Neural progenitor cell (in vitro differentiated cells): ENCODE data around the gene DCUN1D3. TPM values are rescaled to one million over a fixed set of nuclear protein-coding genes. Genes with fewer than 3 reads are reported as not detected.

Experiments used
- DNase-seq: peaks from one replicate; pipeline ENCODE4 v3.0.0-alpha.2; 2016; ENCODE audit warnings: low spot score
- H2AFZ ChIP-seq: fragments of 200-600 bp; sonication (generic); replicated peaks from 2 replicates; pipeline ENCODE4 v1.6.1; 2016; ENCODE audit warnings: antibody characterized with exemption
- H3F3A ChIP-seq: fragments of 200-600 bp; sonication (generic); 2 replicates; pipeline ENCODE4 v1.6.1; 2016; ENCODE audit warnings: antibody characterized with exemption, low read depth
- H3K27ac ChIP-seq: fragments of 200-600 bp; sonication (generic); 2 replicates; pipeline ENCODE4 v1.5.1; 2016; ENCODE audit warnings: mild to moderate bottlenecking
- H3K27me3 ChIP-seq: fragments of 200-600 bp; sonication (generic); 2 replicates; pipeline ENCODE4 v1.6.1; 2016; ENCODE audit warnings: mild to moderate bottlenecking, moderate library complexity
- H3K36me3 ChIP-seq: fragments of 200-600 bp; sonication (generic); 2 replicates; pipeline ENCODE4 v1.5.1; 2016
- H3K4me1 ChIP-seq: fragments of 200-600 bp; sonication (generic); 2 replicates; pipeline ENCODE4 v1.6.1; 2016; ENCODE audit warnings: mixed run types
- H3K4me2 ChIP-seq: fragments of 200-600 bp; sonication (generic); 2 replicates; pipeline ENCODE4 v1.6.1; 2016
- H3K4me3 ChIP-seq: fragments of 200-600 bp; sonication (generic); 2 replicates; pipeline ENCODE4 v1.5.1; 2016
- H3K79me2 ChIP-seq: fragments of 200-600 bp; sonication (generic); 2 replicates; pipeline ENCODE4 v1.6.1; 2016; ENCODE audit warnings: low read depth
- H3K9ac ChIP-seq: fragments of 200-600 bp; sonication (generic); 2 replicates; pipeline ENCODE4 v1.6.1; 2016
- H3K9me3 ChIP-seq: fragments of 200-600 bp; sonication (generic); 2 replicates; pipeline ENCODE4 v1.5.1; 2016; ENCODE audit warnings: low read depth
- H4K20me1 ChIP-seq: fragments of 200-600 bp; sonication (generic); 2 replicates; pipeline ENCODE4 v1.6.1; 2016; ENCODE audit warnings: low read depth
- H3K27ac Mint-ChIP-seq: 3 replicates; pipeline ENCODE4 v1.8.0; 2021; ENCODE audit warnings: mixed read lengths
- H3K27me3 Mint-ChIP-seq: 2 replicates; pipeline ENCODE4 v1.8.0; 2022; ENCODE audit warnings: low read depth, mild to moderate bottlenecking, inconsistent platforms, moderate library complexity, mixed read lengths; ENCODE audit not compliant: insufficient read depth
- H3K36me3 Mint-ChIP-seq: 3 replicates; pipeline ENCODE4 v1.8.0; 2021; ENCODE audit warnings: mixed read lengths
- H3K4me1 Mint-ChIP-seq: 3 replicates; pipeline ENCODE4 v1.8.0; 2021; ENCODE audit warnings: mixed read lengths
- H3K4me3 Mint-ChIP-seq: 3 replicates; pipeline ENCODE4 v1.8.0; 2021; ENCODE audit warnings: mild to moderate bottlenecking, moderate library complexity, mixed read lengths
- H3K9me3 Mint-ChIP-seq: 3 replicates; pipeline ENCODE4 v1.8.0; 2020; ENCODE audit warnings: mixed read lengths
- EZH2 ChIP-seq: fragments of 200-600 bp; sonication (generic); IDR thresholded peaks from 2 replicates; pipeline ENCODE4 v1.6.1; 2017; ENCODE audit warnings: antibody characterized with exemption, mild to moderate bottlenecking, moderate library complexity
- EZH2phosphoT487 ChIP-seq: fragments of 200-600 bp; sonication (generic); IDR thresholded peaks from 2 replicates; pipeline ENCODE4 v1.6.1; 2017; ENCODE audit warnings: antibody characterized with exemption
- total RNA-seq: library from RNA; depleted of rRNA; stranded (reverse); fragments of >200 nt; gene quantifications from 2 replicates; pipeline ENCODE4 v1.2.3, GENCODE V29; 2015; ENCODE audit warnings: low replicate concordance
- TF ChIP-seq, protein P1 (sequence below): fragments of 200-600 bp; sonication (generic); IDR thresholded peaks from 2 replicates; pipeline ENCODE4 v1.5.1; 2017; ENCODE audit warnings: antibody characterized with exemption, mild to moderate bottlenecking

DCUN1D3 gene
- total RNA-seq, 1 donor from 2014 or later = 18.2 TPM

DNA sequence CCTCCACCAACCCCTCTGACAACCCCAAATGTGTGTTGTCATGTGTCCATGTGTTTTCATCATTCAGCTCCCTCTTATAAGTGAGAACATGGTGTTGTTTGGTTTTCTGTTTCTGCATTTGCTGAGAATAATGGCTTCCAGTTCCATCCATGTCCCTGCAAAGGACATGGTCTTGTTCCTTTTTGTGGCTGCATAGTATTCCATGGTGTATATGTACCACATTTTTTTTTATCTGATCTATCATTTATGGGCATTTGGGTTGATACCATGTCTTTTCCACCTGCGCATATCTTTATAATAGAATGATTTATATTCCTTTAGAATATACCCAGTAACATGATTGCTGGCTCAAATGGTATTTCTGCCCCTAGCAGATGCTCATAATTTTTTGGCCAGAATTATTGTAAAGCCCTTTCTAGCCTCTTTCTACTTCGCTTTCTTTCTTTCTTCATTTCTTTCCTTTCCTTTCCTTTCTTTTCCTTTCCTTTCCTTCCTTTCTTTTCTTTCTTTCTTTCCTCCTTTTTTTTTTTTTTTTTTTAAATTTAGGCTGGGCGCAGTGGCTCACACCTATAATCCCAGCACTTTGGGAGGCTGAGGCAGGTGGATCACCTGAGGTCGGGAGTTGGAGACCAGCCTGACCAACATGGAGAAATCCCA is 81.1 kb downstream of the DCUN1D3 start:
- Histone ChIP-seq H3F3A (no peaks in the 10 kb centered on the region), H3K79me2 (no peaks in the 10 kb centered on the region), H3K4me3 (no peak overlapping the region), H3K36me3 (peaks cover 3% of the 10 kb centered on the region), H3K27me3 (no peaks in the 10 kb centered on the region), H4K20me1 (no peaks in the 10 kb centered on the region), H3K9ac (no peak overlapping the region), H3K4me1 (no peaks in the 10 kb centered on the region), H3K4me2 (no peak overlapping the region), H2AFZ (no peak overlapping the region), H3K27ac (no peak overlapping the region), H3K9me3 (no peaks in the 10 kb centered on the region)
- Mint-ChIP-seq H3K27me3 (no peaks in the 10 kb centered on the region), H3K36me3 (peaks cover 16% of the 10 kb centered on the region), H3K4me3 (no peak overlapping the region), H3K27ac (no peak overlapping the region), H3K4me1 (no peaks in the 10 kb centered on the region), H3K9me3 (no peaks in the 10 kb centered on the region)
- TF ChIP-seq EZH2 (no peak), EZH2phosphoT487 (no peak)
- TF ChIP-seq, protein P1, sequence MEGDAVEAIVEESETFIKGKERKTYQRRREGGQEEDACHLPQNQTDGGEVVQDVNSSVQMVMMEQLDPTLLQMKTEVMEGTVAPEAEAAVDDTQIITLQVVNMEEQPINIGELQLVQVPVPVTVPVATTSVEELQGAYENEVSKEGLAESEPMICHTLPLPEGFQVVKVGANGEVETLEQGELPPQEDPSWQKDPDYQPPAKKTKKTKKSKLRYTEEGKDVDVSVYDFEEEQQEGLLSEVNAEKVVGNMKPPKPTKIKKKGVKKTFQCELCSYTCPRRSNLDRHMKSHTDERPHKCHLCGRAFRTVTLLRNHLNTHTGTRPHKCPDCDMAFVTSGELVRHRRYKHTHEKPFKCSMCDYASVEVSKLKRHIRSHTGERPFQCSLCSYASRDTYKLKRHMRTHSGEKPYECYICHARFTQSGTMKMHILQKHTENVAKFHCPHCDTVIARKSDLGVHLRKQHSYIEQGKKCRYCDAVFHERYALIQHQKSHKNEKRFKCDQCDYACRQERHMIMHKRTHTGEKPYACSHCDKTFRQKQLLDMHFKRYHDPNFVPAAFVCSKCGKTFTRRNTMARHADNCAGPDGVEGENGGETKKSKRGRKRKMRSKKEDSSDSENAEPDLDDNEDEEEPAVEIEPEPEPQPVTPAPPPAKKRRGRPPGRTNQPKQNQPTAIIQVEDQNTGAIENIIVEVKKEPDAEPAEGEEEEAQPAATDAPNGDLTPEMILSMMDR = no peak
- DNase-seq = no peak

DNA sequence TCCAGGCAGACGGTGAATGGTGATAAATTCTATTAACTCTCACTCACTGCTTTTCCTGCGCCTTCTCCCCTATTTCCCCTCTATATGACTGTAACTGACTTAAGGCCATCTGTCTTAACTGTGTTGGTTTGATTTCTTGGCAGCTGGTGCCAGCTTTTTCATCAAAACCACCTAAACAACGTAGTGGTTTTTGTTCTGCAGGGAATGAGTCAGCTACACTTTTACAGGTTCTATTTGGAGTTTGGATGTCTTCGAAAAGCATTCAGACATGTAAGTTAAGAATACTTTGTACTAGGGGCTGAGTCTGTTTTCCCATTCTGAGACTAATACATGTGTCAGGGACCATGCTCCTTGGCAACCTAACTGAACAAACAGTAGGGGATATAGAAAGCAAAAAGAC is 85.4 kb downstream of the DCUN1D3 start:
- no peaks in the 10 kb centered on the region for H3K79me2 ChIP-seq
- H3K27ac ChIP-seq = no peak overlapping the region
- Mint-ChIP-seq H3K36me3 (peaks cover 14% of the 10 kb centered on the region), H3K4me1 (no peaks in the 10 kb centered on the region), H3K9me3 (no peaks in the 10 kb centered on the region), H3K27ac (no peak overlapping the region), H3K4me3 (no peak overlapping the region), H3K27me3 (no peaks in the 10 kb centered on the region)
- no peak overlapping the region for H3K4me2 ChIP-seq
- TF ChIP-seq EZH2phosphoT487 (no peak), EZH2 (no peak)
- TF ChIP-seq, protein P1 = no peak
- no peaks in the 10 kb centered on the region for H3K27me3 ChIP-seq
- DNase-seq = no peak
- no peaks in the 10 kb centered on the region for H3K4me1 ChIP-seq
- no peak overlapping the region for H2AFZ ChIP-seq
- no peak overlapping the region for H3K9ac ChIP-seq
- H3K4me3 ChIP-seq = no peak overlapping the region
- H3K9me3 ChIP-seq = no peaks in the 10 kb centered on the region
- H3K36me3 ChIP-seq = peaks cover 7% of the 10 kb centered on the region
- H4K20me1 ChIP-seq = no peaks in the 10 kb centered on the region
- H3F3A ChIP-seq = no peaks in the 10 kb centered on the region

DNA sequence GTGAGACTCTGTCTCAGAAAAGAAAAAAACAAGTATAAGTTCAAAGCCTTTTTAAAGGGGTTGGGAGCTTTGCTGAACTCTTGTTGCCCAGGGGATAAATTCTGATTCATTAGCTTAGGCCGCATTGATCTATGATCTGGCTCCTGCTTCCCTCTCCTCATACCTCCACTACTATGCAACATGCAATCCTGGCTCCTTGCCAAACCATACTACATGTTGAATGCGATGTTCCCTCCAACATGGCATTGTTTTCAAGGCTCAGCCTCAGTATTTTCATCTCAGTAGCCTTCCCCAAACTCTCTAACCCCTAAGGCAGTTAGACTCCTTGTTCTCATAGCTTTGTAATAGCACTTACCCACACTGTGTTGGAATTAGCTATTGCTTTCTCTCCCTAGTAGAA is 87.6 kb downstream of the DCUN1D3 start:
- TF ChIP-seq, protein P1 = no peak
- TF ChIP-seq EZH2phosphoT487 = no peak
- no peak for TF ChIP-seq EZH2
- no peak overlapping the region for H2AFZ ChIP-seq
- H3K36me3 ChIP-seq = peaks cover 7% of the 10 kb centered on the region
- Mint-ChIP-seq H3K4me3 (no peak overlapping the region), H3K4me1 (peaks cover 3% of the 10 kb centered on the region), H3K27me3 (no peaks in the 10 kb centered on the region), H3K27ac (no peak overlapping the region), H3K36me3 (peaks cover 16% of the 10 kb centered on the region), H3K9me3 (no peaks in the 10 kb centered on the region)
- DNase-seq = no peak
- H3K9me3 ChIP-seq = no peaks in the 10 kb centered on the region
- no peak overlapping the region for H3K9ac ChIP-seq
- H3K27me3 ChIP-seq = no peaks in the 10 kb centered on the region
- peaks cover 3% of the 10 kb centered on the region for H3K4me1 ChIP-seq
- H4K20me1 ChIP-seq = no peaks in the 10 kb centered on the region
- H3F3A ChIP-seq = peaks cover 2% of the 10 kb centered on the region
- no peak overlapping the region for H3K4me3 ChIP-seq
- peaks cover 4% of the 10 kb centered on the region for H3K79me2 ChIP-seq
- H3K27ac ChIP-seq = no peak overlapping the region
- H3K4me2 ChIP-seq = no peak overlapping the region
